GM18507 (cell line): ENCODE measurements around the gene NLGN4X.

Experiments
- DNase-seq: peaks from one replicate; pipeline ENCODE4 v3.0.0; 2011; ENCODE audit warnings: low read depth; ENCODE audit not compliant: insufficient read length; ENCODE audit errors: extremely low spot score
- FAIRE-seq: peaks from 2 replicates; lab custom pipeline; 2011; peaks lifted over from hg19 to GRCh38; lab: Jason Lieb, UNC

NLGN4X gene

GRCh38 chrX:6228720-6229119 lies at the start of gene NLGN4X:
NLGN4X (minus strand) TSS chrX:6228867; CDS start chrX:6151466, 77,401 bp downstream.
- DNase-seq (no peak), FAIRE-seq (no peak)

- no peak for DNase-seq
- FAIRE-seq, result no peak
Observed at GRCh38 chrX:6266041-6266440, 37.4 kb upstream of the NLGN4X start.

GRCh38 chrX:6262959-6263358 lies 34.3 kb upstream of the NLGN4X start:
- FAIRE-seq, result no peak
- no peak for DNase-seq

- DNase-seq, result no peak
- no peak for FAIRE-seq
Observed at GRCh38 chrX:6257025-6257424, 28.4 kb upstream of the NLGN4X start.

GRCh38 chrX:6244666-6245065 lies 16.0 kb upstream of the NLGN4X start:
- FAIRE-seq (no peak), DNase-seq (no peak)

GRCh38 chrX:6238576-6238975 lies 9.9 kb upstream of the NLGN4X start:
- no peak for DNase-seq
- no peak for FAIRE-seq

- FAIRE-seq (no peak), DNase-seq (no peak)
Observed at GRCh38 chrX:6227935-6228334, 732 bp downstream of the NLGN4X start.

- no peak for DNase-seq
- FAIRE-seq, result no peak
Observed at GRCh38 chrX:6227453-6227835, 1.2 kb downstream of the NLGN4X start.

GRCh38 chrX:6226596-6227452 lies 1.8 kb downstream of the NLGN4X start:
- no peak for FAIRE-seq

GRCh38 chrX:6225911-6226595 lies 2.6 kb downstream of the NLGN4X start:
- FAIRE-seq, result no peak
- no peak for DNase-seq

More at GRCh38 chrX:6226596-6227452, 1.8 kb downstream of the NLGN4X start:
- DNase-seq, result no peak

GRCh38 chrX:6225288-6225910 lies 3.3 kb downstream of the NLGN4X start:
- no peak for FAIRE-seq
- DNase-seq, result no peak

- no peak for DNase-seq
- peak; percentile 50 for FAIRE-seq
Observed at GRCh38 chrX:6223516-6223915, 5.2 kb downstream of the NLGN4X start.

- no peak for FAIRE-seq
Observed at GRCh38 chrX:6210230-6210629, 18.4 kb downstream of the NLGN4X start.

GRCh38 chrX:6203462-6204215 lies 25.0 kb downstream of the NLGN4X start:
- no peak for DNase-seq
- FAIRE-seq, result no peak

More at GRCh38 chrX:6210230-6210629, 18.4 kb downstream of the NLGN4X start:
- DNase-seq, result no peak

- FAIRE-seq (no peak), DNase-seq (no peak)
Observed at GRCh38 chrX:6199486-6199885, 29.2 kb downstream of the NLGN4X start.

GRCh38 chrX:6187256-6187655 lies 41.4 kb downstream of the NLGN4X start:
- no peak for DNase-seq
- FAIRE-seq, result no peak

GRCh38 chrX:6184900-6185515 lies 43.7 kb downstream of the NLGN4X start:
- DNase-seq (peak; percentile 4), FAIRE-seq (peak; percentile 83)

- DNase-seq (no peak), FAIRE-seq (no peak)
Observed at GRCh38 chrX:6175914-6176313, 52.8 kb downstream of the NLGN4X start.

GRCh38 chrX:6170424-6170823 lies 58.2 kb downstream of the NLGN4X start:
- FAIRE-seq, result no peak
- DNase-seq, result no peak
